K562 (cell line): ENCODE data around the gene SPI1. TPM values are rescaled to one million over a fixed set of nuclear protein-coding genes. Genes with fewer than 3 reads are reported as not detected.
A peak's percentile ranks its signal among the peaks of the same experiment; 100 is the strongest.

Source experiments
- ATAC-seq: fragments of 200-7000 bp; cut with Tn5 transposase; 3 replicates; pipeline ENCODE4 v1.9.1; 2020; ENCODE audit warnings: moderate library complexity
- BruUV-seq: library from RNA; stranded (reverse); fragments of 400-500 nt; replicated peaks from 2 replicates; lab custom pipeline; 2021; lab: Mats Ljungman, UMichigan
- CTCF ChIA-PET: fragments of 300-600 bp; formaldehyde crosslinking; extraction: SDS; loops from one replicate; lab custom pipeline; 2021; ENCODE audit warnings: low intra/inter-chr PET ratio; lab: Yijun Ruan, JAX
- POLR2A ChIA-PET: fragments of 300-600, 350-650 bp; sonication (Branson Sonifier 250); formaldehyde crosslinking; extraction: SDS; loops from one replicate; lab custom pipeline; 2021; ENCODE audit warnings: antibody characterized with exemption, inconsistent platforms; lab: Yijun Ruan, JAX
- DNase-seq, 4 experiments: peaks; one replicate each; pipeline versions ENCODE4 v3.0.0 to v3.0.0-alpha.2; 2011 to 2018; ENCODE audit warnings: low spot score in 3 of 4, mixed read lengths in 3 of 4; ENCODE audit errors: extremely low read depth in 1 of 4
- FAIRE-seq: peaks from 2 replicates; lab custom pipeline; 2011; peaks lifted over from hg19 to GRCh38; lab: Jason Lieb, UNC
- H2AFZ ChIP-seq: 2 replicates; pipeline ENCODE4 v1.6.0; 2011; ENCODE audit warnings: low read depth, low read length, control low read depth, inconsistent platforms
- H3K27ac ChIP-seq: fragments of 200-600 bp; 3 replicates; pipeline ENCODE4 v1.8.0; 2011; ENCODE audit warnings: low read depth, mild to moderate bottlenecking, control low read depth, inconsistent platforms, low read length, moderate library complexity, mixed read lengths; ENCODE audit errors: extremely low read depth
- H3K27me3 ChIP-seq, 2 experiments: fragments of 300-600 bp in 1 of 2; 2 replicates in 1 of 2; 3 replicates in 1 of 2; pipeline versions ENCODE4 v1.6.0 to v1.8.0; 2011; ENCODE audit warnings: inconsistent platforms in 2 of 2, low read length in 2 of 2, mild to moderate bottlenecking in 1 of 2, mixed read lengths in 1 of 2, moderate library complexity in 1 of 2; ENCODE audit not compliant: control insufficient read depth in 2 of 2, insufficient read depth in 2 of 2
- H3K36me3 ChIP-seq: fragments of 300-600 bp; 3 replicates; pipeline ENCODE4 v1.8.0; 2011; ENCODE audit warnings: mild to moderate bottlenecking, low read length, inconsistent platforms; ENCODE audit not compliant: control insufficient read depth, insufficient read depth
- H3K4me1 ChIP-seq, 2 experiments: fragments of 200-600 bp in 1 of 2; replicated peaks in 1 of 2; 2 replicates in 1 of 2; 3 replicates in 1 of 2; pipeline versions ENCODE4 v1.5.1 to v1.8.0; 2011; ENCODE audit warnings: inconsistent platforms in 2 of 2, low read length in 2 of 2, mild to moderate bottlenecking in 1 of 2, mixed read lengths in 1 of 2, moderate library complexity in 1 of 2; ENCODE audit not compliant: control insufficient read depth in 2 of 2, insufficient read depth in 2 of 2
- H3K4me2 ChIP-seq: 2 replicates; pipeline ENCODE4 v1.6.1; 2011; ENCODE audit warnings: low read length, control low read depth, inconsistent platforms, mixed read lengths; ENCODE audit not compliant: insufficient read depth
- H3K4me3 ChIP-seq: fragments of 200-600 bp; sonication (generic), shearing (Covaris generic); 2 replicates; pipeline ENCODE4 v1.5.1; 2016; ENCODE audit warnings: control low read depth, inconsistent platforms
- H3K79me2 ChIP-seq: fragments of 200-600 bp; 3 replicates; pipeline ENCODE4 v1.8.0; 2011; ENCODE audit warnings: low read length, inconsistent platforms; ENCODE audit not compliant: control insufficient read depth, insufficient read depth
- H3K9ac ChIP-seq, 2 experiments: 2 replicates each; pipeline versions ENCODE4 v1.6.0 to v1.6.1; 2011; ENCODE audit warnings: low read depth in 2 of 2, low read length in 2 of 2, control low read depth in 1 of 2, inconsistent platforms in 1 of 2, mild to moderate bottlenecking in 1 of 2, mixed read lengths in 1 of 2; ENCODE audit not compliant: insufficient read depth in 1 of 2
- H3K9me1 ChIP-seq: one replicate; pipeline ENCODE4 v1.6.0; 2011; ENCODE audit warnings: inconsistent platforms, mild to moderate bottlenecking, low read length, moderate library complexity; ENCODE audit not compliant: control insufficient read depth, insufficient read depth
- H3K9me3 ChIP-seq: replicated peaks from 2 replicates; pipeline ENCODE4 v1.5.1; 2011; ENCODE audit warnings: low read depth, low read length, inconsistent platforms; ENCODE audit not compliant: control insufficient read depth, insufficient read depth
- H4K20me1 ChIP-seq: replicated peaks from 2 replicates; pipeline ENCODE4 v1.6.1; 2011; ENCODE audit warnings: low read length, inconsistent platforms, mixed read lengths; ENCODE audit not compliant: control insufficient read depth, insufficient read depth
- BCL6 ChIP-seq: fragments of 250-450 bp; sonication (Bioruptor Pico); IDR thresholded peaks from 2 replicates; pipeline ENCODE4 v1.4.0; 2020
- CTCF ChIP-seq, 3 experiments: IDR thresholded peaks in 2 of 3; conservative IDR thresholded peaks in 1 of 3; 2 replicates each; pipeline ENCODE4 v1.5.1; 2011 to 2012; ENCODE audit warnings: low read length in 3 of 3, mild to moderate bottlenecking in 3 of 3, control low read depth in 2 of 3, improper control_type of control experiment in 1 of 3, inconsistent platforms in 1 of 3, low read depth in 1 of 3, mixed read lengths in 1 of 3, moderate library complexity in 1 of 3; ENCODE audit not compliant: insufficient read depth in 2 of 3
- MEF2D ChIP-seq: conservative IDR thresholded peaks from 2 replicates; pipeline ENCODE4 v1.6.1; 2016; ENCODE audit warnings: low read depth, missing genetic modification characterization, missing compliant biosample characterization
- MNT ChIP-seq, 2 experiments: fragments of 450-650 bp; conservative IDR thresholded peaks; 2 replicates each; pipeline ENCODE4 v1.6.1; 2017; ENCODE audit warnings: mild to moderate bottlenecking in 2 of 2, moderate library complexity in 2 of 2
- POLR2AphosphoS5 ChIP-seq: IDR thresholded peaks from 2 replicates; pipeline ENCODE4 v1.6.1; 2011; ENCODE audit warnings: mild to moderate bottlenecking, low read depth, low read length, moderate library complexity; ENCODE audit not compliant: control insufficient read depth, insufficient read depth
- RAD51 ChIP-seq: fragments of 450-650 bp; IDR thresholded peaks from 2 replicates; pipeline ENCODE4 v1.7.1; 2016; ENCODE audit warnings: low read depth, mild to moderate bottlenecking, borderline replicate concordance
- RBBP5 ChIP-seq: fragments of 200-600 bp; sonication (generic); IDR thresholded peaks from 2 replicates; pipeline ENCODE4 v1.6.1; 2012; ENCODE audit warnings: borderline replicate concordance, mild to moderate bottlenecking, low read length, control low read depth, inconsistent platforms; ENCODE audit not compliant: insufficient read depth, poor library complexity, severe bottlenecking
- SMAD3 ChIP-seq: fragments of 450-650 bp; formaldehyde crosslinking; conservative IDR thresholded peaks from 2 replicates; pipeline ENCODE4 v1.4.0; 2020; ENCODE audit warnings: mild to moderate bottlenecking
- TCF7L2 ChIP-seq: fragments of 150-350 bp; IDR thresholded peaks from 2 replicates; pipeline ENCODE4 v1.6.1; 2016; ENCODE audit warnings: low read depth, mild to moderate bottlenecking, low read length, moderate library complexity
- TGIF2 ChIP-seq: sonication (generic); formaldehyde crosslinking; IDR thresholded peaks from 2 replicates; pipeline ENCODE4 v1.8.1; 2022; ENCODE audit warnings: mild to moderate bottlenecking, missing genetic modification reagents, moderate library complexity
- ZBTB34 ChIP-seq: fragments of 250-450 bp; sonication (Bioruptor Pico); IDR thresholded peaks from 2 replicates; pipeline ENCODE4 v1.8.0; 2021; ENCODE audit warnings: mild to moderate bottlenecking, moderate library complexity
- ZNF277 ChIP-seq: fragments of 250-450 bp; sonication (Bioruptor Pico); IDR thresholded peaks from 2 replicates; pipeline ENCODE4 v1.8.0; 2022; ENCODE audit warnings: inconsistent platforms, mild to moderate bottlenecking, moderate library complexity, borderline replicate concordance
- WGBS: fragments of 100-300 bp; shearing (Covaris generic); methylation state at CpG from one replicate; pipeline ENCODE4 v1.1.6; 2016; ENCODE audit warnings: low coverage, mixed read lengths; ENCODE audit not compliant: insufficient coverage; ENCODE audit errors: missing lambda C conversion rate; 5-methylcytosine and 5-hydroxymethylcytosine counted together
- in situ Hi-C: fragments of 300-500 bp; cut with MboI; formaldehyde crosslinking; loops from 4 replicates; pipeline ENCODE4 v1.15.0; 2018; ENCODE audit warnings: inconsistent platforms, mixed read lengths
- intact Hi-C: fragments of 100-400 bp; cut with micrococcal nuclease; formaldehyde crosslinking; loops from 2 replicates; pipeline ENCODE4 v1.14.2; 2022
- polyA plus RNA-seq, 8 experiments: library from polyadenylated mRNA; depleted of rRNA in 4 of 8; stranded (reverse) in 5 of 8; unstranded in 3 of 8; fragments of >200 nt; fragmentation: Nextera tagmentation in 2 of 8; fragmentation: Illumina TruSeq in 1 of 8; extraction: Ambion mirVana in 2 of 8; extraction: Trizol in 1 of 8; gene quantifications; 2 replicates each; pipeline versions ENCODE4 v1.2.1 to v1.2.3, GENCODE V29; 2011 to 2014; ENCODE audit warnings: inconsistent platforms in 1 of 8, missing spikeins in 1 of 8
- total RNA-seq, 7 experiments: library from RNA; depleted of rRNA in 6 of 7; stranded (reverse); fragments of >200 nt in 6 of 7; fragmentation: Illumina TruSeq in 2 of 7; extraction: Trizol in 2 of 7; gene quantifications; 2 replicates each; pipeline versions ENCODE4 v1.2.1 to v1.2.3, GENCODE V29; 2011 to 2021; ENCODE audit warnings: low replicate concordance in 1 of 7

SPI1 gene
- total and polyA plus RNA-seq, 9 of the 15 experiments (the other 6 are each of a cell fraction or from before 2014, with no cell fraction given) = 0.10 to 33.7 (median 10.3) TPM

- in situ Hi-C loops = no loop called here
- POLR2A ChIA-PET = interaction anchor here (0.6 to 1.0 kb wide), 3 partner anchors 17 to 775 kb away, joined by 3 to 4 read pairs (median 3); no protein-coding TSS in a partner anchor
- Histone ChIP-seq H3K9ac (peak overlapping the region in 1 of 2 experiments; percentile 48; a peak in 2 of 4 replicates), H3K27ac (no peak overlapping the region), H2AFZ (no peak overlapping the region), H3K4me1 (peaks cover 0 to 18% of the 10 kb centered on the region in 2 experiments; a peak in 1 of 5 replicates), H3K4me3 (no peak overlapping the region), H3K79me2 (no peaks in the 10 kb centered on the region), H3K9me1 (no peaks in the 10 kb centered on the region), H4K20me1 (no peaks in the 10 kb centered on the region), H3K27me3 (no peaks in the 10 kb centered on the region), H3K36me3 (peaks cover 28% of the 10 kb centered on the region; the same call in 2 of the 3 replicates), H3K4me2 (no peak overlapping the region), H3K9me3 (no peaks in the 10 kb centered on the region)
- no TSS peak for BruUV-seq
- DNase-seq (no peak), ATAC-seq (peak; percentile 40), FAIRE-seq (no peak)
- intact Hi-C loops = no loop called here
- CTCF ChIA-PET = no interaction called here
- 71% methylated on average over 15 of the region's 16 CpGs for WGBS
- no peak for TF ChIP-seq BCL6 (CRISPR knock-in tag)
- peak in 2 of 3 experiments; percentile 5 to 11; a peak in 1 of 6 replicates for TF ChIP-seq CTCF (IDR thresholded peaks at IDR 0.05 in 2 of 3, conservative IDR thresholded peaks at IDR 0.05 in 1 of 3; ENCODE audit: insufficient read depth in 2 of 3, low read depth in 1 of 3, low read length in 3 of 3)
- no peak for TF ChIP-seq TCF7L2
- no peak for TF ChIP-seq MNT (conservative IDR thresholded peaks at IDR 0.05)
- TF ChIP-seq RBBP5 = no peak
- no peak for TF ChIP-seq TGIF2 (CRISPR knock-in tag)
- TF ChIP-seq MEF2D = no peak
- TF ChIP-seq RAD51 = no peak
- TF ChIP-seq SMAD3 (CRISPR knock-in tag) = no peak
- TF ChIP-seq ZBTB34 (CRISPR knock-in tag) = no peak
- peak; percentile 12; the same call in 1 of the 2 replicates for TF ChIP-seq POLR2AphosphoS5
- no peak for TF ChIP-seq ZNF277 (CRISPR knock-in tag)
Observed at GRCh38 chr11:47329987-47330931, 48.1 kb downstream of the SPI1 start.
